ENCODE measurements around the gene AKAP6.

AKAP6 gene

GRCh38 chr14:32472512-32473463 lies 143.7 kb downstream of the AKAP6 start:
- peak; percentile 79 for DNase-seq (ENCODE audit: low read depth)
- Histone ChIP-seq H3K9ac (ENCODE audit: low read length) (peak overlapping the region; percentile 43), H3K27me3 (replicated peaks; ENCODE audit: control insufficient read depth, insufficient read depth, low read length) (no peaks in the 10 kb centered on the region), H3K4me1 (ENCODE audit: control insufficient read depth, insufficient read depth, low read length) (peaks cover 38% of the 10 kb centered on the region), H3K36me3 (ENCODE audit: control insufficient read depth, insufficient read depth, low read length, severe bottlenecking) (no peaks in the 10 kb centered on the region), H3K4me3 (ENCODE audit: low read length) (no peak overlapping the region), H3K9me3 (ENCODE audit: control insufficient read depth, low read length) (no peaks in the 10 kb centered on the region)

GRCh38 chr14:32473464-32473855 lies 144.4 kb downstream of the AKAP6 start:
- Histone ChIP-seq H3K9me3 (ENCODE audit: control insufficient read depth, low read length) (no peaks in the 10 kb centered on the region), H3K27me3 (replicated peaks; ENCODE audit: control insufficient read depth, insufficient read depth, low read length) (no peaks in the 10 kb centered on the region), H3K9ac (ENCODE audit: low read length) (peak overlapping the region; percentile 43), H3K4me1 (ENCODE audit: control insufficient read depth, insufficient read depth, low read length) (peaks cover 35% of the 10 kb centered on the region), H3K36me3 (ENCODE audit: control insufficient read depth, insufficient read depth, low read length, severe bottlenecking) (no peaks in the 10 kb centered on the region), H3K4me3 (ENCODE audit: low read length) (no peak overlapping the region)
- DNase-seq (ENCODE audit: low read depth) = peak; percentile 53

GRCh38 chr14:32474478-32475195 lies 145.5 kb downstream of the AKAP6 start:
- peaks cover 27% of the 10 kb centered on the region for H3K4me1 ChIP-seq (ENCODE audit: control insufficient read depth, insufficient read depth, low read length)
- no peak for DNase-seq (ENCODE audit: low read depth)
- no peak overlapping the region for H3K9ac ChIP-seq (ENCODE audit: low read length)
- no peaks in the 10 kb centered on the region for H3K9me3 ChIP-seq (ENCODE audit: control insufficient read depth, low read length)
- H3K27me3 ChIP-seq (replicated peaks; ENCODE audit: control insufficient read depth, insufficient read depth, low read length) = no peaks in the 10 kb centered on the region
- no peaks in the 10 kb centered on the region for H3K36me3 ChIP-seq (ENCODE audit: control insufficient read depth, insufficient read depth, low read length, severe bottlenecking)
- no peak overlapping the region for H3K4me3 ChIP-seq (ENCODE audit: low read length)

GRCh38 chr14:32476532-32476931 lies 147.4 kb downstream of the AKAP6 start:
- Histone ChIP-seq H3K9ac (ENCODE audit: low read length) (no peak overlapping the region), H3K4me3 (ENCODE audit: low read length) (no peak overlapping the region), H3K36me3 (ENCODE audit: control insufficient read depth, insufficient read depth, low read length, severe bottlenecking) (no peaks in the 10 kb centered on the region), H3K27me3 (replicated peaks; ENCODE audit: control insufficient read depth, insufficient read depth, low read length) (no peaks in the 10 kb centered on the region), H3K9me3 (ENCODE audit: control insufficient read depth, low read length) (no peaks in the 10 kb centered on the region), H3K4me1 (ENCODE audit: control insufficient read depth, insufficient read depth, low read length) (peaks cover 33% of the 10 kb centered on the region)
- DNase-seq (ENCODE audit: low read depth) = no peak

GRCh38 chr14:32477396-32477795 lies 148.3 kb downstream of the AKAP6 start:
- Histone ChIP-seq H3K27me3 (replicated peaks; ENCODE audit: control insufficient read depth, insufficient read depth, low read length) (no peaks in the 10 kb centered on the region), H3K9ac (ENCODE audit: low read length) (no peak overlapping the region), H3K36me3 (ENCODE audit: control insufficient read depth, insufficient read depth, low read length, severe bottlenecking) (no peaks in the 10 kb centered on the region), H3K9me3 (ENCODE audit: control insufficient read depth, low read length) (no peaks in the 10 kb centered on the region), H3K4me3 (ENCODE audit: low read length) (no peak overlapping the region), H3K4me1 (ENCODE audit: control insufficient read depth, insufficient read depth, low read length) (peaks cover 25% of the 10 kb centered on the region)
- no peak for DNase-seq (ENCODE audit: low read depth)

- Histone ChIP-seq H3K9ac (ENCODE audit: low read length) (no peak overlapping the region), H3K4me3 (ENCODE audit: low read length) (no peak overlapping the region), H3K27me3 (replicated peaks; ENCODE audit: control insufficient read depth, insufficient read depth, low read length) (no peaks in the 10 kb centered on the region), H3K4me1 (ENCODE audit: control insufficient read depth, insufficient read depth, low read length) (peaks cover 18% of the 10 kb centered on the region), H3K9me3 (ENCODE audit: control insufficient read depth, low read length) (no peaks in the 10 kb centered on the region), H3K36me3 (ENCODE audit: control insufficient read depth, insufficient read depth, low read length, severe bottlenecking) (no peaks in the 10 kb centered on the region)
- DNase-seq (ENCODE audit: low read depth) = no peak
Observed at GRCh38 chr14:32478050-32478449, 149.0 kb downstream of the AKAP6 start.

- Histone ChIP-seq H3K36me3 (ENCODE audit: control insufficient read depth, insufficient read depth, low read length, severe bottlenecking) (no peaks in the 10 kb centered on the region), H3K9ac (ENCODE audit: low read length) (no peak overlapping the region), H3K9me3 (ENCODE audit: control insufficient read depth, low read length) (no peaks in the 10 kb centered on the region), H3K27me3 (replicated peaks; ENCODE audit: control insufficient read depth, insufficient read depth, low read length) (no peaks in the 10 kb centered on the region), H3K4me1 (ENCODE audit: control insufficient read depth, insufficient read depth, low read length) (peaks cover 15% of the 10 kb centered on the region), H3K4me3 (ENCODE audit: low read length) (no peak overlapping the region)
- peak; percentile 47 for DNase-seq (ENCODE audit: low read depth)
Observed at GRCh38 chr14:32480337-32480736, 151.2 kb downstream of the AKAP6 start.

- H3K9ac ChIP-seq (ENCODE audit: low read length) = no peak overlapping the region
- no peaks in the 10 kb centered on the region for H3K27me3 ChIP-seq (replicated peaks; ENCODE audit: control insufficient read depth, insufficient read depth, low read length)
- peaks cover 4% of the 10 kb centered on the region for H3K9me3 ChIP-seq (ENCODE audit: control insufficient read depth, low read length)
Observed at GRCh38 chr14:32481707-32482106, 152.6 kb downstream of the AKAP6 start.

GRCh38 chr14:32491416-32492016 lies 162.4 kb downstream of the AKAP6 start:
- Histone ChIP-seq H3K4me3 (ENCODE audit: low read length) (no peak overlapping the region), H3K27me3 (replicated peaks; ENCODE audit: control insufficient read depth, insufficient read depth, low read length) (no peaks in the 10 kb centered on the region), H3K9ac (ENCODE audit: low read length) (no peak overlapping the region), H3K4me1 (ENCODE audit: control insufficient read depth, insufficient read depth, low read length) (no peaks in the 10 kb centered on the region), H3K9me3 (ENCODE audit: control insufficient read depth, low read length) (no peaks in the 10 kb centered on the region), H3K36me3 (ENCODE audit: control insufficient read depth, insufficient read depth, low read length, severe bottlenecking) (no peaks in the 10 kb centered on the region)
- DNase-seq (ENCODE audit: low read depth) = no peak

More at GRCh38 chr14:32481707-32482106, 152.6 kb downstream of the AKAP6 start:
- Histone ChIP-seq H3K36me3 (ENCODE audit: control insufficient read depth, insufficient read depth, low read length, severe bottlenecking) (no peaks in the 10 kb centered on the region), H3K4me3 (ENCODE audit: low read length) (no peak overlapping the region), H3K4me1 (ENCODE audit: control insufficient read depth, insufficient read depth, low read length) (peaks cover 15% of the 10 kb centered on the region)
- no peak for DNase-seq (ENCODE audit: low read depth)

GRCh38 chr14:32492457-32492856 lies 163.4 kb downstream of the AKAP6 start:
- Histone ChIP-seq H3K9me3 (ENCODE audit: control insufficient read depth, low read length) (no peaks in the 10 kb centered on the region), H3K9ac (ENCODE audit: low read length) (no peak overlapping the region), H3K36me3 (ENCODE audit: control insufficient read depth, insufficient read depth, low read length, severe bottlenecking) (no peaks in the 10 kb centered on the region), H3K4me1 (ENCODE audit: control insufficient read depth, insufficient read depth, low read length) (no peaks in the 10 kb centered on the region), H3K27me3 (replicated peaks; ENCODE audit: control insufficient read depth, insufficient read depth, low read length) (no peaks in the 10 kb centered on the region), H3K4me3 (ENCODE audit: low read length) (no peak overlapping the region)
- DNase-seq (ENCODE audit: low read depth) = no peak

Measured in adipocyte (in vitro differentiated cells).